Activated T-helper 1 cell treated with Interleukin-2 at 50 U/mL for 16 hours (primary cell): ENCODE measurements around the gene NDUFS7.

Experiments used
- DNase-seq: peaks from one replicate; pipeline ENCODE4 v3.0.0-alpha.2; 2020; ENCODE audit warnings: low read depth

NDUFS7 gene

DNA sequence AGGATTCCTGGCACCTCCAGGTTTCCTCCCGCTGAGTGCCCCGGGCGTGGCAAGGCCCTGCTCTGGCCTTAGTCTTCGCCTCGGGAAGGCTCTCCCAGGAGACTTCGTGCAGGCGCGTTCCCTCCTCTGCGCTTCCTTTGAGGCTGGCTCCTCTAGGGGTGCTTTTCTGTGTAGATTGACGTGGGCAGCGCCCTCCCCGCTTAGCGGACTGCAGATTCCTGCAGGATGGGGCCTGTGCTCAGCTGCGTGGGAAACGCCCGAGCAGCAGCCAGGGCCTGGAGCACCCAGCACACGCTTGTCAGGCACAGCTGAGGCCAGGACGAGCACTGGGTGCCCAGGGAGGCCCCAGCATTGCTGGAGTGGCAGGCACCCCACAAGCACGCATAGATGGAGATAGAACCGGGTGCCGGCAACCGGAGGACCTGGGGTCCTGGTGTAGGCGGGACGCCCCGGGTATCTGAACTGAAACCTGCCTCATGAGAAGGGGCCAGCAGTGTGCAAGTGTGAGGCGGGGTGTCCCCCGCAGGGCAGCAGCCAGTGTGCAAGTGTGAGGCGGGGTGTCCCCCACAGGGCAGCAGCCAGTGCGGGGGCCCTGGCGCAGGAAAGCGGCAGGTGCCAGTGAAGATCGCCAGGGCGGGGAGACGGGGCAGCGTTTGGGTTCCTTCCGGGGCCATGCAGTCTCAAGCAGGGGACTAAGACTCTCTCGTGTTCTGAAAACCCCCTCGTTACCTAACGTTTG is 3.4 kb downstream of the NDUFS7 start:
- DNase-seq: no peak

- no peak for DNase-seq
These were observed 4.3 kb downstream of the NDUFS7 start for GRCh38 chr19:1387684-1388636.

DNA sequence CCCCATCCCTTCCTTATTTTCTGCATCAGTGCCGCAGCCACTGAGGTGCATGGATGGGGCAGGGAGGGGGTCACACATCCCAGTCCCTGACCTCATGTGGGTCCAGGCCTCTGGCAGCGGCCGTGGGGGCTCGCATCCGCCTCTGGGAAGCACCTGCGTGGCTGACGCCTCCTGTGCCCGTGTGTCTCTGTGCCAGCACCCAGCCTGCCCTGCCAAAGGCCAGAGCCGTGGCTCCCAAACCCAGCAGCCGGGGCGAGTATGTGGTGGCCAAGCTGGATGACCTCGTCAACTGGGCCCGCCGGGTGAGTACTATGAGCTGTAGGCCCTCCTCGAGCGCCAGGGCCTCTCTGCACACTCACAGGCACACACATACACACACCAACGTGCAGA is 4.9 kb downstream of the NDUFS7 start:
- DNase-seq: no peak

DNA sequence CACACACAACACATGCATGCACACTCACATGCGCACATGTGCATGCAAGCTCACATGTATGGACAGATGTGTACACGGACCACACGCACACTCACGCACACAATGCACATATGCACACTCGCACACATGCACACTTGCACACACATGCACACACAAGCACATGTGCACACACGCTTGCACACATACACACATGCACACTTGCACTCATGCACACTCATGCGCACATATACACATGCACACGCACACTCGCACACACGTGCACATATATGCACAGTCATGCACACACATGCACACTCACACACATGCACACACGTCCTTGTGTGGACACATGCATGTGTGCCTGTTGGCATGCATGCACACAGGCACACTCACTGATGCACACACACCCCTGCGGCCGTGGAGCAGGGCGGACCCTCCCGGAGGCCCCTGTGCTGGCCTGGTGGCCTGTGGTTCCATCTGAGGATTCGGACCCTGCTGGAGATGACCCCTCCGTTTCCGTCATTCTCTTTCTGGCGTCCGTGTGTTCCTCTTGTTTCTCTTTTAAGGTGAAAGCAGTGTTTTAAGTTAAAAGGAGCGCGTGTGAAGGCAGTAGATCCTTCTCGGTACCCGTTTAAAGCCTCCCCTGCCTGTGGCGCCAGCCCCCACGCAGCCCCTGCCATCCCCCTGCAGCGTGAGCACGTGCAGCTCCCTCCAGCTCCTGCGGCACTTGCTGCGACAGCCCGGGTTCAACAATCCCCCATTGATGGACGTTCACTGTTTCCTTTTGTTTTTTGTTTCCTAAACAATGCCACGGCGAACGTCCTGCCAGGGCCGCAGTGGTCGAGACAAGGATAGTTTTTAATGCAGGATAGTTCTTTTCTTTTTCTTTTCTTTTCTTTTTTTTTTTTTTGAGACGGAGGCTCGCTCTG is 5.6 kb downstream of the NDUFS7 start:
- DNase-seq: no peak

DNA sequence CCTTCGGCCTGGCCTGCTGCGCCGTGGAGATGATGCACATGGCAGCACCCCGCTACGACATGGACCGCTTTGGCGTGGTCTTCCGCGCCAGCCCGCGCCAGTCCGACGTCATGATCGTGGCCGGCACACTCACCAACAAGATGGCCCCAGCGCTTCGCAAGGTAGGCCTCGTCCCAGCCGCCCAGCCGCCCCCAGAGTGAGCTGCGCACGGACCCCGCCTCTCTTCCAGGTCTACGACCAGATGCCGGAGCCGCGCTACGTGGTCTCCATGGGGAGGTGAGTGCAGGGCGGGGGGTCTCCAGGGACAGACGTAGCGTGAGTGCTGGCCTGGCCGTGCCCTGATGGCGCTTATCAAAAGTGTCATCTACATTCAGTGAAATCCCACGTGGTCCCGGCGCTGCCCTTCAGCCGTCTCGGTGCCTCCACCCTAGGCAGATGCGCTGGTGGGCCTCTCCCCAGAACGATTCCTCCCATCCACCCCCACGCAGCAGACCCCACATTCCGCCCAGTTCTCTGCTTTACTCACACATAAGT is 7.2 kb downstream of the NDUFS7 start:
- no peak for DNase-seq

DNA sequence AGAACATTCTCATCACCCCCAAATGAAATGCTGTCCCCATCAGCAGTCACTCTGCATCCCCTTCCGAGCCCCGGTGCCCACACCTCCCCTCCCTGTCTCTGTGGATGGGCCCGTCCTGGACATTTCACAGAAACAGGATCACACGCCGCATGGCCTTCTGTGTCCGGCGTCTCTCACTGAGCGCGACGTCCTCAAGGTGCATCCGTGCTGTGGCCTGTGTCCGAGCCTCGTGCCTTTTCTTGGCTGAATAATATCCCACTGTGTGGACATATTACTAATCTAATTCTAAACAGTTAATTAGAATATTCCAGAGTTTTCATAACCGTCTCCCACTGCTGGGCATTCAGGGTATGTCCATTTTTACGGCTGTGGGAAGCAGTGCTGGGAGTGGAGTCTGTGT is 8.7 kb downstream of the NDUFS7 start:
- DNase-seq: no peak

DNA sequence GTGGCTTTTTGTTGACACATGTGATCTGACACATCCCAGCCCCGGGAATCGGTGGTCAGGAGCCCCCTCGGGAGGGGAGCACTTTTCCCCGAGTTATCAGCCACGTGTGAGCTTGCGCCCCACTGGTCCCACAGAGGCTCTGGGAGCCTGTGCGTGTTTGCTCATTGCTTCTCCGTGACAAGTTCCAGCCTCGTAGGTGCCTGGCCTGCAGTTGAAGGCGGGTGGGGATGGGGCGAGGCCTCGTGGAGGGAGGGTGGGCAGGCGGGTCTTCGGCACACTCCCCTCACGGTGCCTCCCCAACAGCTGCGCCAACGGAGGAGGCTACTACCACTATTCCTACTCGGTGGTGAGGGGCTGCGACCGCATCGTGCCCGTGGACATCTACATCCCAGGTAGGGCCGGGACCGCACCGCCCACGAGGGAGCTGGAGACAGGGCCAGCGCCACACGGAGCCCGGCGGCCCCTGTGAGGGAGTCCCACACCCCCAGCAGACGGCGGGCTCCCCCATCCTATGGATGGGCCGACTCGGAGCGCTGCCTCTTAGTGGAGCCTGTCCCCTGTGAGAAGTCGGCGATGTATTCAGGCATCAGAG is 9.3 kb downstream of the NDUFS7 start:
- no peak for DNase-seq

- DNase-seq: no peak
These were observed 10.1 kb downstream of the NDUFS7 start for GRCh38 chr19:1393841-1394240.

GRCh38 chr19:1394252-1395193 is 10.8 kb downstream of the NDUFS7 start:
- no peak for DNase-seq

- no peak for DNase-seq
These were observed 11.7 kb downstream of the NDUFS7 start for GRCh38 chr19:1395194-1396018.

GRCh38 chr19:1396019-1396767 is 12.5 kb downstream of the NDUFS7 start:
- no peak for DNase-seq

GRCh38 chr19:1396768-1397679 is 13.3 kb downstream of the NDUFS7 start:
- DNase-seq: no peak

GRCh38 chr19:1397838-1398237 is 14.1 kb downstream of the NDUFS7 start:
- DNase-seq: no peak

- DNase-seq: no peak
These were observed 15.4 kb downstream of the NDUFS7 start for GRCh38 chr19:1399079-1399478.

DNA sequence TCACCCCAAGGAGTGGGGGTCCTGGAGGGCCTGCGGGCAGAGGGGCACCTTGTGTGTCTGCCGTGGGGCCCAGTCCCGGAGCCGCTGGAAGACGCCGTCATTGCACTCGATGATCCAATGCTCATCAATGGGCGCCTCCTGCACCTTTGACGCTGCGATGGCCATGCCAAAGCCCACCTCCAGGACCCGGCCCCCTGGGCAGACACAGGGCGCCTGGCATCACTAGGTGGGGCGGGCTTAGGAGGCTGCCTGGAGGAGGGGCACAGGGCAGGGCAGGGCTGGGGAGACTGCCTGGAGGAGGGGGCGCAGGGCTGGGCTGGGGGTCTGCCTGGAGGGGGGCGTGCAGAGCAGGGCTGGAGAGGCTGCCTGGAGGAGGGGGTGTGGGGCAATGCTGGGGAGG is 16.0 kb downstream of the NDUFS7 start:
- DNase-seq: no peak

- no peak for DNase-seq
These were observed 16.8 kb downstream of the NDUFS7 start for GRCh38 chr19:1400281-1401137.
